Astrocyte of the spinal cord (primary cell): ENCODE measurements around the gene GPSM1.

Experiments
- DNase-seq: peaks from one replicate; pipeline ENCODE4 v3.0.0; 2011; ENCODE audit warnings: low read depth, low spot score
- H3K4me3 ChIP-seq: 2 replicates; pipeline ENCODE4 v1.5.1; 2011; ENCODE audit warnings: low read depth, mild to moderate bottlenecking, low read length, moderate library complexity
- in situ Hi-C: cut with HindIII; loops from 2 replicates; pipeline ENCODE4 v1.10.0; 2017; ENCODE audit warnings: low sequenced_read_pairs
- TF ChIP-seq, protein P1 (sequence below): IDR thresholded peaks from 2 replicates; pipeline ENCODE4 v1.5.1; 2012; ENCODE audit warnings: low read depth, mild to moderate bottlenecking, low read length, inconsistent platforms

GPSM1 gene

DNA sequence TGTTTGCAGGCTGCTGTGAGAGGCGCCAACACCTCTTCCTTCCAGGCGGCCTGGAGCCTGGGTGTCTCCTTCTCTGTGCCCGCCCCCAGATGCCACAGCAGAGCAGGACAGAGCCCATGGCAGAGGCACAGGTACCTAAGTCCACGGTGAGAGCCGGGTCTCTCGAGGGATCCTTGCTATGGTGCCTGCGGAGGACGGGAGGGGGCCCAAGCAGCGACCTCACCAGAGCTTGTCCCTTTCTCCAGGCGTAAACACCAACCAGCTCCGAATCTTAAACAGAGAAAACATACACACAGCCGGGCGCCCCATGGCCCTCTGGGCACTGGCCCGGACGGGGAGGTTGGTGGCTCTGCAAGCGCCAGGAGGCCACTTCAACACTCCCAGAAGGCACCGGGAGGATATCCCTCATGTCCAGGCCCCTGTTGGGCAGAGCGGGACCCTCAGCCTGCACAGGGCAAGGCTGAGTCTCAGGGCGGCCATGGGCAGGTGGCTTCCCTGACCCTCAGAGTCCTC, 35.3 kb upstream of the GPSM1 start:
- DNase-seq, result no peak
- no peak overlapping the region for H3K4me3 ChIP-seq
- in situ Hi-C loops, result no loop called here
- TF ChIP-seq, protein P1, sequence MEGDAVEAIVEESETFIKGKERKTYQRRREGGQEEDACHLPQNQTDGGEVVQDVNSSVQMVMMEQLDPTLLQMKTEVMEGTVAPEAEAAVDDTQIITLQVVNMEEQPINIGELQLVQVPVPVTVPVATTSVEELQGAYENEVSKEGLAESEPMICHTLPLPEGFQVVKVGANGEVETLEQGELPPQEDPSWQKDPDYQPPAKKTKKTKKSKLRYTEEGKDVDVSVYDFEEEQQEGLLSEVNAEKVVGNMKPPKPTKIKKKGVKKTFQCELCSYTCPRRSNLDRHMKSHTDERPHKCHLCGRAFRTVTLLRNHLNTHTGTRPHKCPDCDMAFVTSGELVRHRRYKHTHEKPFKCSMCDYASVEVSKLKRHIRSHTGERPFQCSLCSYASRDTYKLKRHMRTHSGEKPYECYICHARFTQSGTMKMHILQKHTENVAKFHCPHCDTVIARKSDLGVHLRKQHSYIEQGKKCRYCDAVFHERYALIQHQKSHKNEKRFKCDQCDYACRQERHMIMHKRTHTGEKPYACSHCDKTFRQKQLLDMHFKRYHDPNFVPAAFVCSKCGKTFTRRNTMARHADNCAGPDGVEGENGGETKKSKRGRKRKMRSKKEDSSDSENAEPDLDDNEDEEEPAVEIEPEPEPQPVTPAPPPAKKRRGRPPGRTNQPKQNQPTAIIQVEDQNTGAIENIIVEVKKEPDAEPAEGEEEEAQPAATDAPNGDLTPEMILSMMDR, result no peak

- in situ Hi-C loops, result no loop called here
- H3K4me3 ChIP-seq, result no peak overlapping the region
Observed at GRCh38 chr9:136292591-136293448, 34.5 kb upstream of the GPSM1 start.

DNA sequence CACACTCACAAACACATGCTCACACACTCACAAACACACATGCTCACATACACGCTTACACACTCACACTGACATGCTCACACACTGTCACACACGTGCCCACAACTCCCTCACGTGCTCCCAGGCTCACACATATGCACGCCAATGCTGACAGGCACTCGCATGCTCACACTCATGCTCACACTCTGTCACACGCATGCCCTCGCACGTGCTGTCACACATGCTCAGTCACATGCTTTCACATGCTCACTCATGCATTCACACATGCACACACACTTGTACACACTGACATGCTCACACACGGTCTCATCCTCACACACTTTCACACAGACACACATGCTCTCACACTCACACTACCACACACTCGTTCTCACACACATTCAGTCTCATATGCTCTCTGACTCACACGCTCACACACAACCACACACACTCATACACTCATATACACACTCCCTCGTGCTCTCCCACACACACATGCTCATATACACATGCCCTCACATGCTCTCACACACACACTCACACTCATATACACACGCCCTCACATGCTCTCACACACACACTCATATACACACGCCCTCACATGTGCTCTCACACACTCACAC, 33.8 kb upstream of the GPSM1 start:
- TF ChIP-seq, protein P1, result no peak
- in situ Hi-C loops, result no loop called here
- DNase-seq, result no peak
- H3K4me3 ChIP-seq, result no peak overlapping the region

More at GRCh38 chr9:136292591-136293448, 34.5 kb upstream of the GPSM1 start:
- no peak for DNase-seq
- TF ChIP-seq, protein P1, result no peak

DNA sequence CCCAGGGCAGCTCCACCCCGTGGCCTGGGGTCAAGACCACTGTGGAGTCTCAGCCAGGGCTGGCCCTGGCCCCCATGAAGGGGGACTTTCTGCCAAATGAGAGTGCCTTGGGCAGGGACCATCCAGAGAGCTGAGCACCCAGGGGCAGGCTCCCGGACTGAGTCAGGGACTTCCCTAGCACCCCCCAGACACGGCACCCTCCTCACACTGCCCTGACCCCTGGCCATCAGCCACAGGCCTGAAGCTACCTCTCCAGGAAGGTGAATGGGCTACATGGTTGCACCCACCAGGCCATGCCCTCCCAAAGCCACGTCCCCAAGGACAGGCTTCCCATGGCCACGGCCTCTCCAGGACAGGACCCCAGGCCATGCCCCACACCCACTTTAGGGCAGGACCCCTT, 32.9 kb upstream of the GPSM1 start:
- no peak overlapping the region for H3K4me3 ChIP-seq
- in situ Hi-C loops, result no loop called here
- DNase-seq, result no peak
- TF ChIP-seq, protein P1, result no peak

DNA sequence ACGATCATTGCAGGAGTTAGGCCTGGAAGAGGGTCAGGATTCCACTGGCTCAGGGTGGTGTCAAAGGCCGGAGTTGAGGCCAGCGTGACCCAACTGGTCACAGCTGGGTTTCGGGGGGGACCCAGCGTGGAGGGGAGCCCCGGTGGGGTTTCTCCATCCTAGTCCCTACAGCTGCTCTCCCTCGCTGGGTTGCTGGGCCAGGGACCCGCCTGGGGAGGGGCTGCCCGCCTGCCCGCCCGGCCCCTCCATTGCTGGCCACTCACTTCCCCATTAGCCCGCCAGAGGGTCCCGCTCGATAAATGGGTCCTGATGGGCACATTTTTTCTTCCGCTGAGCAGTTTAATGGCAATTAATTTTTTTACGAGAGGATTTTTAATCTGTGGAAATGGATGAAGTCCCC, 32.3 kb upstream of the GPSM1 start:
- TF ChIP-seq, protein P1, result no peak
- H3K4me3 ChIP-seq, result no peak overlapping the region
- DNase-seq, result no peak
- in situ Hi-C loops, result no loop called here

DNA sequence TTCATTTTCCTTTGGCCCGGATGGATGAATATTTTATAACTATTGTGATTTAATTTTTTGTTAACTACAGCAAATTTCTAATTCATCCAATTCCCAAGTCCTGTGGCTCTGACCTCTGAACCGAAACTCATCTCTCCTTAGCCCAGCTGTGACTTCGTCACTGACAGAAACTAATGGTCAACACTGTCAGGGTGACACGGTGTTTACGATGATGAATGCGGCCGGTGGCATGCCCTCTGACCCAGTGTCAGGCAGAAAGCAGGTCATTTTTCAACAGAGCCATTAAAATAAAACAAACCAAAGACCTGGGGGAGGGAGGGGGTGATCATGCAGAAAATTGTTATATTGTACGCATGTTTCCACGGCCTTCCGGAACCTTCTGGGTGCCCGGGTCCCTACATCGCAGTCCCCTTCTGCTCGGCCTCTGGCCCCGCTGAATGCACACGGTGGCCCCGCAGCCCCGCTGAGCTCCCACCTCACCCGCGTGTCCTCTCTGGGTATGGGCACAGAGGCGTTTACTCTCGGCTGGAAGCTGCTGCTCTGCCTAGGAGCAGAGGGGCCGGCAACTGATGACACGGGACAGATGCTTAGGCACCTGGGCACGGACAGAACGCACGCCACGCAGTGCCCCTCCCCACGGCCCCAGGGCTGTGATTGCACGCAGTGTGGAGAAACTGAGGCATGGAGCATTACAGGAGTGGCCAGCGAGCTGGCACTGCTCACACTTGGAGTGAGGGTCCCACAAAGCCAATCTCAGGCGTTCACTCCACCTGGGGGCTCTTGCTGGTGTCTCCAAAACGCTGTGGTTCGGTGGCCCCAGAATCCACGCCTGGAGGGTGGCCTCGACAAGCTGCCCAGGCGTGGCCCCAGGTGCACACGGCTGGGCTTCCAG, 31.6 kb upstream of the GPSM1 start:
- in situ Hi-C loops, result no loop called here
- TF ChIP-seq, protein P1, result no peak
- H3K4me3 ChIP-seq, result no peak overlapping the region
- DNase-seq, result no peak
